Measurements from ENCODE around the gene SUCLG2.

DNA sequence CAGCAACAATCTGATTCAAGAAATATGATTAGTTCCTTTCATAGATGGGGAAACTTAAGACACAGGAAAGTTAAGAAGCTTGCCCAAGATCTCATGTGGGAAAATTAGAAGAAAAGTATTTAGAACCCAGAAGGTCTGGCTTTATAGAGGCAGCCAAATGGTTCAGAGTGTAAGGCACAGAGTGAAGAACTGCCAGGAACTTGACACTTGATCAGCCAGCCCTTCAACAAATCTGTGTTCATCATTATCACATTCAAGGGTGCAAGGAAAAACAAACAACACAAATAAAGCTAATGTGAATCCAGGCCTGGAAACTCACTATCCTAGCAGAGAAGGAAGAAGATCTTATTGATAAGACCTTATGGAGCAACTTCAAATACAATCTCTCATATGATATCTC is 62.4 kb downstream of the SUCLG2 start:
- TF ChIP-seq, protein P1, sequence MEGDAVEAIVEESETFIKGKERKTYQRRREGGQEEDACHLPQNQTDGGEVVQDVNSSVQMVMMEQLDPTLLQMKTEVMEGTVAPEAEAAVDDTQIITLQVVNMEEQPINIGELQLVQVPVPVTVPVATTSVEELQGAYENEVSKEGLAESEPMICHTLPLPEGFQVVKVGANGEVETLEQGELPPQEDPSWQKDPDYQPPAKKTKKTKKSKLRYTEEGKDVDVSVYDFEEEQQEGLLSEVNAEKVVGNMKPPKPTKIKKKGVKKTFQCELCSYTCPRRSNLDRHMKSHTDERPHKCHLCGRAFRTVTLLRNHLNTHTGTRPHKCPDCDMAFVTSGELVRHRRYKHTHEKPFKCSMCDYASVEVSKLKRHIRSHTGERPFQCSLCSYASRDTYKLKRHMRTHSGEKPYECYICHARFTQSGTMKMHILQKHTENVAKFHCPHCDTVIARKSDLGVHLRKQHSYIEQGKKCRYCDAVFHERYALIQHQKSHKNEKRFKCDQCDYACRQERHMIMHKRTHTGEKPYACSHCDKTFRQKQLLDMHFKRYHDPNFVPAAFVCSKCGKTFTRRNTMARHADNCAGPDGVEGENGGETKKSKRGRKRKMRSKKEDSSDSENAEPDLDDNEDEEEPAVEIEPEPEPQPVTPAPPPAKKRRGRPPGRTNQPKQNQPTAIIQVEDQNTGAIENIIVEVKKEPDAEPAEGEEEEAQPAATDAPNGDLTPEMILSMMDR (optimal IDR thresholded peaks at IDR 0.05 in 1 of 3, IDR thresholded peaks at IDR 0.05 in 1 of 3, conservative IDR thresholded peaks at IDR 0.05 in 1 of 3; ENCODE audit: extremely low read depth in 1 of 3, insufficient read depth in 2 of 3, low read length in 3 of 3), result no peak
- TF ChIP-seq EZH2 (IDR thresholded peaks at IDR 0.05; ENCODE audit: low read length), result no peak
